Endothelial cell of umbilical vein (primary cell): ENCODE results near the gene DGLUCY. TPM values are rescaled to one million over a fixed set of nuclear protein-coding genes. Genes with fewer than 3 reads are reported as not detected.

ENCODE experiments used
- BruUV-seq: library from RNA; stranded (reverse); fragments of 400-500 nt; replicated peaks from 2 replicates; lab custom pipeline; 2021; lab: Mats Ljungman, UMichigan
- CTCF ChIA-PET: fragments of 300-600, 350-600 bp; sonication (Branson Sonifier 250); formaldehyde crosslinking; loops from one replicate; lab custom pipeline; 2021; ENCODE audit warnings: antibody characterized with exemption, inconsistent platforms; lab: Charles Lee
- POLR2A ChIA-PET: fragments of 300-600, 350-600 bp; sonication (Branson Sonifier 250); formaldehyde crosslinking; loops from one replicate; lab custom pipeline; 2021; ENCODE audit warnings: antibody characterized with exemption, inconsistent platforms; lab: Charles Lee
- DNase-seq: peaks from one replicate; pipeline ENCODE4 v3.0.0-alpha.2; 2011; ENCODE audit warnings: low read depth, low spot score
- FAIRE-seq: peaks from 2 replicates; lab custom pipeline; 2011; peaks lifted over from hg19 to GRCh38; lab: Jason Lieb, UNC
- H2AFZ ChIP-seq: 2 replicates; pipeline ENCODE4 v1.6.0; 2012; ENCODE audit warnings: low read depth, low read length, control low read depth, inconsistent platforms
- H3K27ac ChIP-seq: 2 replicates; pipeline ENCODE4 v1.5.1; 2011; ENCODE audit warnings: low read depth, mild to moderate bottlenecking, control low read depth, low read length, moderate library complexity; ENCODE audit not compliant: insufficient read depth
- H3K27me3 ChIP-seq, 2 experiments: 2 replicates each; pipeline versions ENCODE4 v1.6.0 to v1.6.1; 2011; ENCODE audit warnings: low read length in 2 of 2, mixed read lengths in 1 of 2; ENCODE audit not compliant: control insufficient read depth in 2 of 2, insufficient read depth in 2 of 2
- H3K36me3 ChIP-seq, 2 experiments: 2 replicates in 1 of 2; 3 replicates in 1 of 2; pipeline ENCODE4 v1.5.1; 2011; ENCODE audit warnings: low read length in 2 of 2, mild to moderate bottlenecking in 1 of 2, moderate library complexity in 1 of 2; ENCODE audit not compliant: control insufficient read depth in 2 of 2, insufficient read depth in 2 of 2; ENCODE audit errors: extremely low read depth in 1 of 2
- H3K4me1 ChIP-seq: 3 replicates; pipeline ENCODE4 v1.5.1; 2011; ENCODE audit warnings: mild to moderate bottlenecking, low read length; ENCODE audit not compliant: control insufficient read depth, insufficient read depth; ENCODE audit errors: extremely low read depth
- H3K4me2 ChIP-seq: 2 replicates; pipeline ENCODE4 v1.6.1; 2011; ENCODE audit warnings: low read length, control low read depth, mixed read lengths; ENCODE audit not compliant: insufficient read depth
- H3K4me3 ChIP-seq, 3 experiments: fragments of 200-600 bp in 1 of 3; sonication (generic), shearing (Covaris generic) in 1 of 3; replicated peaks in 1 of 3; 2 replicates each; pipeline ENCODE4 v1.5.1; 2011 to 2016; ENCODE audit warnings: control low read depth in 3 of 3, low read length in 3 of 3, mild to moderate bottlenecking in 2 of 3, inconsistent platforms in 1 of 3, low read depth in 1 of 3, moderate library complexity in 1 of 3; ENCODE audit not compliant: insufficient read depth in 1 of 3
- H3K79me2 ChIP-seq: 2 replicates; pipeline ENCODE4 v1.6.0; 2012; ENCODE audit warnings: low read length, inconsistent platforms; ENCODE audit not compliant: control insufficient read depth, insufficient read depth
- H3K9ac ChIP-seq: replicated peaks from 2 replicates; pipeline ENCODE3; 2011; ENCODE audit warnings: low read length, control low read depth; ENCODE audit not compliant: insufficient read depth; ENCODE audit errors: extremely low read depth
- H3K9me1 ChIP-seq: replicated peaks from 3 replicates; pipeline ENCODE4 v1.6.0; 2011; ENCODE audit warnings: mild to moderate bottlenecking, low read length; ENCODE audit not compliant: control insufficient read depth, insufficient read depth; ENCODE audit errors: extremely low read depth
- H3K9me3 ChIP-seq: replicated peaks from 2 replicates; pipeline ENCODE4 v1.5.1; 2012; ENCODE audit warnings: low read length, inconsistent platforms; ENCODE audit not compliant: control insufficient read depth, insufficient read depth
- H4K20me1 ChIP-seq: replicated peaks from 2 replicates; pipeline ENCODE3; 2011; ENCODE audit warnings: mild to moderate bottlenecking, low read length; ENCODE audit not compliant: control insufficient read depth, insufficient read depth; ENCODE audit errors: extremely low read depth
- FOS ChIP-seq: IDR thresholded peaks from 2 replicates; pipeline ENCODE4 v1.6.1; 2011; ENCODE audit warnings: mild to moderate bottlenecking, low read length, moderate library complexity, borderline replicate concordance; ENCODE audit not compliant: insufficient read depth
- POLR2A ChIP-seq: IDR thresholded peaks from 2 replicates; pipeline ENCODE4 v1.6.1; 2012; ENCODE audit warnings: low read depth, mild to moderate bottlenecking, control low read depth, low read length
- dilution Hi-C: fragments of 300-500 bp; cut with MboI; formaldehyde crosslinking; loops from one replicate; pipeline ENCODE4 v1.15.0; 2019; ENCODE audit warnings: low sequenced_read_pairs; ENCODE audit not compliant: extremely low pct_ligation_motif_present
- intact Hi-C: fragments of 100-400 bp; cut with micrococcal nuclease; formaldehyde crosslinking; loops from one replicate; pipeline ENCODE4 v1.10.0; 2022
- polyA plus RNA-seq, 4 experiments: library from polyadenylated mRNA; depleted of rRNA in 3 of 4; stranded (reverse) in 3 of 4; unstranded in 1 of 4; fragments of >200 nt; gene quantifications; 2 replicates each; pipeline versions ENCODE4 v1.2.1 to v1.2.3, GENCODE V29; 2011 to 2012; ENCODE audit warnings: missing spikeins in 1 of 4
- total RNA-seq: library from RNA; stranded (reverse); gene quantifications from 2 replicates; pipeline ENCODE4 v1.2.3, GENCODE V29; 2021
- TF ChIP-seq, protein P1 (sequence below), 2 donors: IDR thresholded peaks; 1 replicate in 1 of 2; 2 replicates in 1 of 2; pipeline ENCODE4 v1.5.1; 2011; ENCODE audit warnings: low read length in 2 of 2, mild to moderate bottlenecking in 2 of 2, moderate library complexity in 2 of 2, control low read depth in 1 of 2, inconsistent platforms in 1 of 2, low read depth in 1 of 2; ENCODE audit not compliant: insufficient read depth in 1 of 2; ENCODE audit errors: extremely low read depth in 1 of 2
- TF ChIP-seq, protein P2 (sequence below): IDR thresholded peaks from 2 replicates; pipeline ENCODE4 v1.6.1; 2011; ENCODE audit not compliant: insufficient read depth, insufficient read length

Gene DGLUCY
- total and polyA plus RNA-seq, 2 donors (not counting 3 experiments of a cell fraction or from before 2014, with no cell fraction given): 40.9 to 65.6 TPM

DNA sequence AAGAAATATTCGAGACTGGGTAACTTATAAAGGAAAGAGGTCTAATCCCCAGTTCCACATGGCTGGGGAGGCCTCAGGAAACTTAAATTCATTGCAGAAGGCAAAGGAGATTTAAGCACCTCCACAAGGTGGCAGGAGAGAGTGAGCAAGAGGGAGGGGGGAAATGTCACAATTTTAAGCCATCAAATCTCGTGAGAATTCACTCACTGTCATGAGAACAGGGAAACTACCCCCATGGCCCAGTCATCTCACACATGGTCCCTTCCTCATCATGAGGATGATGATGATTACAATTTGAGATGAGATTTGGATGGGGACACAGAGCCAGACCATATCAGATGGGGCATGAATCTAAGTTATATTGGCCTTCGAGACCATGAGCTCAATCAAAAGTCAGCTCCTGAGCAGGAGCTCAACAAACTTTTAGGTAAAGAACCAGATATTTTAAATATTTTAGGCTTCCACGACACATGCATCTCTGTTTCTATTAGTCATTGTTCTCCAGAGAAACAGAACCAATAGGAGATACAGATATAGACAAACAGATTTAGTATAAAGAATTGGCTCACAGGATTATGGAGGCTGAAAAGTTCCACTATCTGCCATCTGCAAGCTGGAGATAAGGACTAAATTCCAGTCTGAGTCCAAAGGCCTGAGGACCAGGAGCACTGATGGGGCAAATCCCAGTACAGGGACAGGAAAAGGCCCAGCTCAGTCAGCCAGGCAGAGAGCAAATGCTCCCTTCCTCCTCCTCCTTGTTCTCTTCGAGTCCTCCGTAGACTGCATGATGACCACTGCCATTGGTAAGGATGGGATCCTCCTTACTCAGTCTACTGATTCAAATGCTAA is 24.9 kb downstream of the DGLUCY start:
- Histone ChIP-seq H4K20me1 (no peaks in the 10 kb centered on the region), H3K27me3 (no peaks in the 10 kb centered on the region), H3K27ac (no peak overlapping the region), H3K4me2 (no peak overlapping the region), H3K9me1 (no peaks in the 10 kb centered on the region), H3K9me3 (no peaks in the 10 kb centered on the region), H3K9ac (no peak overlapping the region), H3K4me1 (peaks cover 22% of the 10 kb centered on the region), H3K36me3 (no peaks in the 10 kb centered on the region), H3K4me3 (no peak overlapping the region), H3K79me2 (no peaks in the 10 kb centered on the region), H2AFZ (no peak overlapping the region)
- TF ChIP-seq, protein P1, sequence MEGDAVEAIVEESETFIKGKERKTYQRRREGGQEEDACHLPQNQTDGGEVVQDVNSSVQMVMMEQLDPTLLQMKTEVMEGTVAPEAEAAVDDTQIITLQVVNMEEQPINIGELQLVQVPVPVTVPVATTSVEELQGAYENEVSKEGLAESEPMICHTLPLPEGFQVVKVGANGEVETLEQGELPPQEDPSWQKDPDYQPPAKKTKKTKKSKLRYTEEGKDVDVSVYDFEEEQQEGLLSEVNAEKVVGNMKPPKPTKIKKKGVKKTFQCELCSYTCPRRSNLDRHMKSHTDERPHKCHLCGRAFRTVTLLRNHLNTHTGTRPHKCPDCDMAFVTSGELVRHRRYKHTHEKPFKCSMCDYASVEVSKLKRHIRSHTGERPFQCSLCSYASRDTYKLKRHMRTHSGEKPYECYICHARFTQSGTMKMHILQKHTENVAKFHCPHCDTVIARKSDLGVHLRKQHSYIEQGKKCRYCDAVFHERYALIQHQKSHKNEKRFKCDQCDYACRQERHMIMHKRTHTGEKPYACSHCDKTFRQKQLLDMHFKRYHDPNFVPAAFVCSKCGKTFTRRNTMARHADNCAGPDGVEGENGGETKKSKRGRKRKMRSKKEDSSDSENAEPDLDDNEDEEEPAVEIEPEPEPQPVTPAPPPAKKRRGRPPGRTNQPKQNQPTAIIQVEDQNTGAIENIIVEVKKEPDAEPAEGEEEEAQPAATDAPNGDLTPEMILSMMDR (IDR thresholded peaks at IDR 0.05; ENCODE audit: extremely low read depth in 1 of 2, insufficient read depth in 1 of 2, low read depth in 1 of 2, low read length in 2 of 2): peak; percentile 45 to 52
- TF ChIP-seq FOS: no peak
- TF ChIP-seq, protein P2, sequence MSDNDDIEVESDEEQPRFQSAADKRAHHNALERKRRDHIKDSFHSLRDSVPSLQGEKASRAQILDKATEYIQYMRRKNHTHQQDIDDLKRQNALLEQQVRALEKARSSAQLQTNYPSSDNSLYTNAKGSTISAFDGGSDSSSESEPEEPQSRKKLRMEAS: no peak
- no peak for TF ChIP-seq POLR2A
- dilution Hi-C loops (no loop called here), intact Hi-C loops (no loop called here)
- POLR2A ChIA-PET: no interaction called here
- CTCF ChIA-PET: interaction anchor here (0.6 to 3.5 kb wide), 15 partner anchors 10 to 235 kb away, joined by 3 to 71 read pairs (median 3); partner anchors contain the start of genes DGLUCY and RPS6KA5
- FAIRE-seq: no peak
- peak; percentile 82 for DNase-seq
- no TSS peak for BruUV-seq
